HepG2 (cell line): ENCODE results near the gene CUEDC2. TPM values are rescaled to one million over a fixed set of nuclear protein-coding genes. Genes with fewer than 3 reads are reported as not detected.

Experiments used
- AKAP8 ChIP-seq: sonication (generic); formaldehyde crosslinking; IDR thresholded peaks from 2 replicates; pipeline ENCODE4 v1.5.1; 2020; ENCODE audit warnings: mild to moderate bottlenecking, missing genetic modification reagents
- ASH2L ChIP-seq: fragments of 300-600, 200-600 bp; sonication (generic); IDR thresholded peaks from 2 replicates; pipeline ENCODE4 v1.7.0; 2017; ENCODE audit warnings: low read depth, mild to moderate bottlenecking, moderate library complexity, mixed read lengths, low read length; ENCODE audit not compliant: insufficient read length
- DRAP1 ChIP-seq: IDR thresholded peaks from 2 replicates; pipeline ENCODE4 v1.6.1; 2016; ENCODE audit warnings: missing genetic modification reagents, missing compliant biosample characterization
- E2F2 ChIP-seq: sonication (generic); formaldehyde crosslinking; IDR thresholded peaks from 2 replicates; pipeline ENCODE4 v1.4.0; 2020; ENCODE audit warnings: missing genetic modification reagents, borderline replicate concordance
- HINFP ChIP-seq: sonication (generic); formaldehyde crosslinking; IDR thresholded peaks from 2 replicates; pipeline ENCODE4 v1.4.0; 2020; ENCODE audit warnings: low read depth, mild to moderate bottlenecking, missing genetic modification reagents
- HMGXB4 ChIP-seq, 2 experiments: sonication (generic) in 1 of 2; formaldehyde crosslinking in 1 of 2; IDR thresholded peaks; 2 replicates each; pipeline versions ENCODE4 v1.4.0 to v1.6.1; 2018 to 2020; ENCODE audit warnings: missing genetic modification reagents in 2 of 2, borderline replicate concordance in 1 of 2, low read depth in 1 of 2, mild to moderate bottlenecking in 1 of 2, missing biosample characterization in 1 of 2
- MIER2 ChIP-seq: IDR thresholded peaks from 2 replicates; pipeline ENCODE4 v1.6.1; 2016; ENCODE audit warnings: missing biosample characterization, missing genetic modification reagents
- PREB ChIP-seq: sonication (generic); formaldehyde crosslinking; IDR thresholded peaks from 2 replicates; pipeline ENCODE4 v1.4.0; 2020; ENCODE audit warnings: missing genetic modification reagents
- SPEN ChIP-seq: sonication (generic); formaldehyde crosslinking; IDR thresholded peaks from 2 replicates; pipeline ENCODE4 v1.5.1; 2020; ENCODE audit warnings: low read depth, mild to moderate bottlenecking, missing genetic modification reagents
- XRCC5 ChIP-seq: fragments of 200-400 bp; formaldehyde crosslinking; optimal IDR thresholded peaks from 2 replicates; pipeline ENCODE3; 2017; ENCODE audit warnings: mild to moderate bottlenecking, low read length
- ZIK1 ChIP-seq: sonication (generic); formaldehyde crosslinking; IDR thresholded peaks from 2 replicates; pipeline ENCODE4 v1.5.0; 2020; ENCODE audit warnings: mild to moderate bottlenecking, low read depth, missing genetic modification reagents, borderline replicate concordance
- ZNF224 ChIP-seq: sonication (generic); formaldehyde crosslinking; IDR thresholded peaks from 2 replicates; pipeline ENCODE4 v1.5.0; 2020; ENCODE audit warnings: mild to moderate bottlenecking, missing genetic modification reagents
- ZNF263 ChIP-seq: sonication (generic); formaldehyde crosslinking; IDR thresholded peaks from 2 replicates; pipeline ENCODE4 v1.4.0; 2020; ENCODE audit warnings: missing genetic modification reagents
- ZNF282 ChIP-seq: fragments of 450-650 bp; IDR thresholded peaks from 2 replicates; pipeline ENCODE4 v1.6.1; 2018; ENCODE audit not compliant: partially characterized antibody
- ZNF512B ChIP-seq: sonication (generic); formaldehyde crosslinking; IDR thresholded peaks from 2 replicates; pipeline ENCODE4 v1.5.1; 2020; ENCODE audit warnings: missing genetic modification reagents, mild to moderate bottlenecking, borderline replicate concordance
- ZNF557 ChIP-seq: sonication (generic); formaldehyde crosslinking; IDR thresholded peaks from 2 replicates; pipeline ENCODE4 v1.4.0; 2020; ENCODE audit warnings: missing genetic modification reagents
- ZNF644 ChIP-seq: IDR thresholded peaks from 2 replicates; pipeline ENCODE4 v1.6.1; 2016; ENCODE audit warnings: low read depth
- ZNF740 ChIP-seq: sonication (generic); formaldehyde crosslinking; IDR thresholded peaks from 2 replicates; pipeline ENCODE4 v1.4.0; 2020; ENCODE audit warnings: missing genetic modification reagents
- ZNF777 ChIP-seq: sonication (generic); formaldehyde crosslinking; IDR thresholded peaks from 2 replicates; pipeline ENCODE4 v1.4.0; 2020; ENCODE audit warnings: missing genetic modification reagents
- polyA plus RNA-seq, 8 experiments: library from polyadenylated mRNA; depleted of rRNA in 3 of 8; stranded (reverse) in 7 of 8; unstranded in 1 of 8; fragments of >200 nt; fragmentation: Illumina TruSeq in 4 of 8; extraction: Trizol in 4 of 8; gene quantifications; 2 replicates each; pipeline versions ENCODE4 v1.2.1 to v1.2.3, GENCODE V29; 2011 to 2016; ENCODE audit warnings: low read depth in 4 of 8, missing spikeins in 1 of 8, mixed read lengths in 1 of 8; ENCODE audit not compliant: insufficient read depth in 1 of 8
- total RNA-seq, 5 experiments: library from RNA; depleted of rRNA; stranded (reverse); fragments of >200 nt; fragmentation: Illumina TruSeq; extraction: Trizol; gene quantifications; 2 replicates each; pipeline ENCODE4 v1.2.3, GENCODE V29; 2016; ENCODE audit warnings: low read depth in 1 of 5

The CUEDC2 gene
- total and polyA plus RNA-seq, 2 of the 13 experiments (the other 11 are each of a cell fraction or from before 2014, with no cell fraction given): 13.1 to 18.4 TPM

GRCh38 chr10:102422545-102423129 lies 9.7 kb downstream of the CUEDC2 start (continued):
- TF ChIP-seq ZNF263 (CRISPR knock-in tag) (peak; percentile 81), ZNF224 (CRISPR knock-in tag) (no peak), ZNF282 (no peak), ZIK1 (CRISPR knock-in tag) (peak; percentile 97), ZNF557 (CRISPR knock-in tag) (0 out of 2 replicates have a peak, but pooled peaks have one; percentile 62), ZNF512B (CRISPR knock-in tag) (peak; percentile 60; the same call in 1 of the 2 replicates), AKAP8 (CRISPR knock-in tag) (0 out of 2 replicates have a peak, but pooled peaks have one; percentile 49), MIER2 (peak; percentile 90), ZNF740 (peak; percentile 51; the same call in 1 of the 2 replicates), E2F2 (CRISPR knock-in tag) (peak; percentile 64; the same call in 1 of the 2 replicates), HINFP (peak; percentile 93), PREB (CRISPR knock-in tag) (no peak), DRAP1 (CRISPR knock-in tag) (peak; percentile 44; the same call in 1 of the 2 replicates), ZNF644 (peak; percentile 53; the same call in 1 of the 2 replicates), SPEN (peak; percentile 77; the same call in 1 of the 2 replicates), ZNF777 (CRISPR knock-in tag) (peak; percentile 89), HMGXB4 (CRISPR knock-in tag; IDR thresholded peaks at IDR 0.05; ENCODE audit: borderline replicate concordance in 1 of 2, low read depth in 1 of 2) (peak; percentile 97), ASH2L (peak; percentile 51), XRCC5 (peak; percentile 95)
